CD4-positive, alpha-beta T cell treated with Interleukin-12 subunit alpha and Interleukin-12 subunit beta, for 1 hour (primary cell): ENCODE data around the gene GPC4.

Source experiments
- DNase-seq: peaks from one replicate; pipeline ENCODE4 v3.0.0-alpha.2; 2020

Gene GPC4

DNA sequence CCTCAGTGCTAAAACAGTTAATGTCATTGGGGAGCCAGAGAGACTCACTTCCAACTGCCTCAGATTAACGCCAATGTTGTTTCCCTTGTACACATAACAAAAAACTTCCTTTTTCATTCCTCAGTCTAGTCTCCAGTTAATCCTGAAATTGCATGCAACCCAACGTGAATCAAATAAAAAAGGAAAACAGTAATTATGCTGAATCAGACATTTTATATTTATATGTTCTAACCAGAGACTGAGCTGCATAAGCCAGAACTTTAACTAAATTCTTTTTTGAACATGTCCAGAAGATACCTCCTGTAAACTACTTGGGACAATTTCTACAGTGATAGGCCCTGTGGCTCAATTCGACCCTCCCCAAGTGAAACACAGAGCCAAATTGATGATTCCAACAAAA is 4.7 kb downstream of the GPC4 start:
- DNase-seq = no peak

DNA sequence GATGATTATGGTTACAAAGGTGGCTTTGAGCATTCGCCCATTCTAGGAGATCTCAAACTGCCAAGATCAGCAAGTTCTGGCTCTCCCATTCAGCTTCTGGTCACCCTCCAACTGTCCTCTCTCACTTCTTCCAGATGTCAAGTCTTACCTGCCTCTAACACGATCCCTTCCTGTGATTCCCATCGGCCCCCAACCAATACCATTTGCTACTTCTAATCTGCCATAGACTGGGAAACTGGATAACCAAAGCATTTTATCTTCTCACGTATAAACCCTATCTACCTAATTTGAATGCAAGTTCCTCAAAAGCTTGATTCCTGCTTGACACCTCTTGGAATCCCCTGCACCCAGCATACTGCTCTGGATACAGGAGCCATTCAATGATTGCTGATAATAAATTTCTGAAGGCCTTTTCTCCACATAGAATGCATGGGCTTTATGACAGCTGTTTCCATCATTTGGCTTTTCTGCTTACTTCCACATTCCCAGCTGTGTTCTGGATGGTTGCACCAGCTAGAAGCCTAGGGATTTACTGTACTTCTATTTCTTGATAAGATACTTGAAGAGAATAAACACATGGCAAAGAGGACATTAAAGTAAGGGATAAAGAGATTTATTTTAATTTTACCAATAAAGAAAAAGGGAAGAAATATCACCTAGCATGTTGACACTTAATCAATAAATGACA is 9.6 kb downstream of the GPC4 start:
- DNase-seq = no peak

DNA sequence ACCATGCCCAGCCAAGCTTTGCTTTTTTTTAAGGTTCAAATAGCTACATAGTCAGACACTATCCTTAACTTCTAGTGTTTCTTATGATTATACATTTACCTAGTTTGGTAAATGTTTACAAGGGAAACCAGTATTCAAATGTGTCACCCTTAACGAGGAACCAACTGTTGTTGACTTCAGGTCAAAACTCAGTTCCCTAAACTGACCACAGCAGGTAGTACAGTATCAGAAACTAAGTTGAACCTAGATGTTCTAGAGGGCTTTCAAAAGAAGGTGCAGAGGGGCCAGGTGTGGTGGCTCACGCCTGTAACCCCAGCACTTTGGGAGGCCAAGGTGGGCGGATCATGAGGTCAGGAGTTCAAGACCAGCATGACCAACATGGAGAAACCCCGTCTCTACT is 11.3 kb downstream of the GPC4 start:
- no peak for DNase-seq

GRCh38 chrX:133402830-133403625 is 12.3 kb downstream of the GPC4 start:
- no peak for DNase-seq

GRCh38 chrX:133402042-133402453 is 13.2 kb downstream of the GPC4 start:
- no peak for DNase-seq

DNA sequence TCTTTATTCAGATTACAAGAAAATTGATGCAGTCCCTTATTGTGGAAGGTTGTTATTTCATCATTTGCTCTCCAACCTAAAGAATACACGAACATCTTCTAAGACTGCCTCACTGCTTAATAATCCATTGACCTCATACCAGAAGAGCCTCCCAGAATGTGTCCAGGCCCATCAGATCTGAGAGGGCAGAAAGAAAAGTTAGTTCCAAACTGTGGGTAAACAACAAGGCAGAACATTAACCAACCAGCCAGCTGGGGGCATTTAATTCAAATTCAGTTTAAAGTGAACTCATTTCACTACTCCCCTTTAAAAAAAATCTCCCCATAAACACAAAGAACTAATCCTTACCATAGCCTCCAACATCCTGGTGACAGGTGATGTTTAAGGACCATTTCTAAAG is 13.8 kb downstream of the GPC4 start:
- no peak for DNase-seq

- DNase-seq = no peak
Measured at GRCh38 chrX:133399411-133399810, 15.9 kb downstream of the GPC4 start.

GRCh38 chrX:133394765-133395164 is 20.5 kb downstream of the GPC4 start:
- DNase-seq = no peak

GRCh38 chrX:133392671-133393070 is 22.6 kb downstream of the GPC4 start:
- no peak for DNase-seq

DNA sequence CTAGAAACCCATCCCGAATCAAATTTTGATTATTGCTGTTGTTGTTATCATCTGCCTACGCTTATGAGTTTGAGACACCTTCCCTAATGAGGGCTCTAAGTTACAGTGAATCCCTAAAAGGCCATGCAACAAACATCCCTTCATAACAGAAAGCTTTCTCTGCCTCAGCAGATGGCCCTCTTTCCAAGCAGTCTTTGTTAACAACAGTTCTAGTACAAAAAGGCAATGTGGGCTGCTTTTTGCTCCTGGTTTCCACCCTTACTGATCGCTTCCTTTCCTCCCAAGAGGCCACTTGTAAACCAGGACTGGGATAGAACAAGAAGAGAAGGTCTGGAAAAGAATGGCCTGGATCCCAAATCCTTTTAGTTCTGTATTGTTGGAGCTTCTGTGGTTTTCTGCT is 24.2 kb downstream of the GPC4 start:
- no peak for DNase-seq

- no peak for DNase-seq
Measured at GRCh38 chrX:133390676-133391075, 24.6 kb downstream of the GPC4 start.

DNA sequence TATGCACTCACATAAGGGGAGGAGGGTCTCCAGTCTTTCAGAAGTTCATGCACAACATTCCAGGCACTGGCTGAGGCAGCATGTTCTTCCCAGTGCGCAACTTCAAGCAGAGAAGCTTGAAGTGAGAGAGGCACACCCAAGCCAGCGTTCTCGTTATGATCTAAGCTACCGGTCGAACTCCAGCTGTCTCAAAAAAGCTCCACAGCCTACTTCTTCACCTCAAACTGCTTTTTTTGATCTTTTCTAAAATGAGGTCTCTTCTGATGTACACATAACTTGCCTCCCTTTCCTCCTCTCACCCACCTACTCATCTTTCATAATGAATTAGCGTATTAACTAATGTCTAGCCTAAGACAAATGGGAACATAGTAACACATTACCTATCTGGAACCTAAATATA is 25.3 kb downstream of the GPC4 start:
- no peak for DNase-seq

DNA sequence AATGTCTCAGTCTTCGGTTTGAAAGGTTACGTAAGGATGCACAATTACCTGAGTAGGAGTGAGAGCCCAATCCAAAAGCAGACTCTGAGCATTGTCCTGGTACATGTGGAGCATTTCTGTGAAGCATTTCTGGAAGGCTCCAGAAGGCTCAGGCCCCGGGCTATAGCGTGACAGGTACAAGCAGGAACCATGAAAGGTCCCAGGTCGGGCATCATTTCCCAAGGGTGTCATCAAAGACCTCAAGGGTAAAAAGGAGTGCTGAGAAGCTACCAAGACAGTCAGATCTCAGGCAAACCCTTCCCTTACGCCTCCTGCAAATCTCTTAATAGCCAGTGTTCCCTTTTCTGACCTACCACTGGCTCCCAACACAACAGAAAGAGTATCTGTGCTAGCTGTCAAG is 30.8 kb downstream of the GPC4 start:
- DNase-seq = no peak

GRCh38 chrX:133380711-133381619 is 34.3 kb downstream of the GPC4 start:
- DNase-seq = no peak

GRCh38 chrX:133376422-133376821 is 38.9 kb downstream of the GPC4 start:
- DNase-seq = no peak

- no peak for DNase-seq
Measured at GRCh38 chrX:133375615-133376340, 39.5 kb downstream of the GPC4 start.

DNA sequence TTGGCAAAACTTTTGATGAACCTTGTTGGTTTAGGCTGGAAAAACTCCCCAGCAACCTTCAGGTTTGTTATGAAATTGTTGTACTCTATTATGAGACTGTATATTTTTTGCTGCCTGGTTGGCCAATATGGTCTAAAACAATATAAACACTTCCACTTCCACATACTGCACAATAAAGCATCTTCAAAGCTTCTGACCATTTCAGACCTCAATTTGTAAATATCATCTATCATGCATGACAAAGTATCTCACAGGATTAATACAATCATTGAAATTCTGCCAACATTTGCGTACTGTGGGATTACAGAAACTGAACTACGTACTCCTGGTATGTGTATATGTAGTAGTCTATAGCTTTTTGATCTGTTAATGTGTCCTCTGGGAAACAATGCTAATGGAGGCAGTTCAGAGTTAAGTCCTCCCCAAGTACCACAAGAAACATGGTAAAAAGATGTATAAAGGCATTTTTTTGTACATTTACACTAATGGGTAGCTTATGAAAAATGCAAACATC is 40.4 kb downstream of the GPC4 start:
- DNase-seq = no peak

DNA sequence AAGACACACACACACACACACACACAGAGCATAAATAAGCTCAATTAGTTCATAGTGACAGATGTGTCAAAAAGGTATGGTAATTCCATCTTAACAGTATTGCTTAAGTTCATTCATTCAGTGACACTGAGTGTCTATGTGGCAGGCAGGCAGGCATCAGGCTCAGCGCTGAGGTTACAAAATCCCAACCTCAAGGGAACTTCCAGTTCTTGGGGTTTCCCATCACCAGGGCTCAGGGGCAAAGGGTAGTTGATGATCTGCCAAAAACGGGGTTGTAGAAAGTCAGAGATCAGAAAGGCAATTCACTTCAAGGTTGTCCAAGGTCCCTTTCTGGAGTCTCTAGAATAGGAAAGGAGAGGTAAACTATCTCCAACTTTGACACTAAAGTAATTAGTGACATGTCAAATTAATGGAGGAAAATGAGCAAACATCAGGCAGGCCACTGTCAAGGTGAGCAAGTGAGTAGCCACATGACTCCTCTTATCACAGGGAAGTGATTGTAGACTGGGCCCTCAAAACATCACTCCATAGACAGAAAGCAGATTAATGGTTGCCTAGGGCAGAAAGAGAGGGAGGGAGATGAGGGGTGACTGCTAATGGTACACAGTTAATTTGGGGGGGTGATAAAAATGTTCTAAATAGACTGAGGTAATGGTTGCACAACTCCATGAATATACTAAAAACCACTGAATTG is 41.8 kb downstream of the GPC4 start:
- no peak for DNase-seq

DNA sequence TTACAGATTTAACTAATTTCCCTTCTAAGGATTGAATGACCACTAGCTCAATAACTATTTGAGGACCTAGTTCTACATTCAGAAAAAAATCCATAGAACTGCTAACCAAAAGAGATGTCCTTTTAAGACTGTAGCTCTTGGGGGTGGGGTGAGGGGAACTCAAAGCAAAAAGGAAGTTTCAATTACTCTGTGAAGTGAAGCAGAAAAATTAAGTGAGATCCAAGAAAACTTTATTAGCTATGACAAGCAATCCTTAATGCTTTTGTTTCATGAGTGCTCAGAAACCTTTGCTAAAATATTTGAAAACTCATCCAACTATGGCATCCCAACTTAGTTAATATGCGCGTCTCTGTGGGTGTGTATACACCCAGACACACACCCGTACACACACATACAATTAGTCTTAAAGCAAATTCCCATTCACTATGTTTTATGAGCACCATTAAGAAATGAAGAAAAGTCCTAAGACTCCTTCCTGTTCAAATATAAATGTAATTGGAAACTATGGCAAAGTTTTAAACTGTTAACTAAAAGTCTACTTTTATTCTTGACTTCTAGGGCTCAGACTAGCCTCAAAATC is 44.5 kb downstream of the GPC4 start:
- DNase-seq = no peak

DNA sequence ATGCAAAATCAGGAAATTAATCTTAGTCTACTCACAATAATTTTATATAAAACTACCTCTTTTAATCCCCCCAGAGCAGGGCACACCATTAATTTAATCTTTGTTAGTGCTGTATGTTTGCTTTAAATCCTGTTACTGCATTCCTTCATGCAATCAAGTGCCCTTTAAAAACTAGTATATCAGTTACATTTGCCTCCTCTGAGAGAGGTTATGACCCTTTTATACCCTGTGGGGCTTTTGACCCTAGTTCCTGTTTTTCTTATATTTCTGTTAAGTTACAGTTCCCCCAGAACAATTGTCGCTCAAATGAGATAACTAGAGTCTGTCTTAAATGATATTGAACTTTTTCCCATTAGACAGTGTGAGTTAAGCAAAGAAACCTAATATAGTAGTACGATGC is 46.2 kb downstream of the GPC4 start:
- DNase-seq = no peak

- DNase-seq = no peak
Measured at GRCh38 chrX:133366735-133367134, 48.6 kb downstream of the GPC4 start.
